Erythroblast (primary cell): ENCODE measurements around the gene ZNF641.

Source experiments
- DNase-seq, 2 experiments: peaks; one replicate each; lab custom pipeline; 2025; lab: John Stamatoyannopoulos, UW
- GATA1 ChIP-seq: IDR thresholded peaks from 2 replicates; pipeline ENCODE4 v1.6.1; 2011; ENCODE audit warnings: low read depth, mild to moderate bottlenecking, control low read depth, low read length, moderate library complexity
- POLR2A ChIP-seq: IDR thresholded peaks from 2 replicates; pipeline ENCODE4 v1.6.1; 2011; ENCODE audit warnings: mild to moderate bottlenecking, low read length

The ZNF641 gene

GRCh38 chr12:48350249-48351021, at the start of gene ZNF641:
ZNF641 (minus strand) TSS chr12:48350919; CDS start chr12:48348090, 2,829 bp downstream.
- DNase-seq, result peak; percentile 84 to 88
- TF ChIP-seq POLR2A (peak; percentile 42), GATA1 (no peak)

- no peak for DNase-seq
- no peak for TF ChIP-seq GATA1
Measured at GRCh38 chr12:48390026-48390425, 39.3 kb upstream of the ZNF641 start.

GRCh38 chr12:48389409-48389808, 38.7 kb upstream of the ZNF641 start:
- no peak for TF ChIP-seq GATA1
- no peak for TF ChIP-seq POLR2A
- no peak for DNase-seq

GRCh38 chr12:48388938-48389337, 38.2 kb upstream of the ZNF641 start:
- TF ChIP-seq POLR2A (no peak), GATA1 (no peak)
- no peak for DNase-seq

GRCh38 chr12:48388460-48388859, 37.7 kb upstream of the ZNF641 start:
- TF ChIP-seq POLR2A (no peak), GATA1 (no peak)
- no peak for DNase-seq

- DNase-seq, result no peak
- TF ChIP-seq GATA1 (no peak), POLR2A (no peak)
Measured at GRCh38 chr12:48380596-48380995, 29.9 kb upstream of the ZNF641 start.

GRCh38 chr12:48379794-48380193, 29.1 kb upstream of the ZNF641 start:
- no peak for DNase-seq
- no peak for TF ChIP-seq GATA1
- no peak for TF ChIP-seq POLR2A

GRCh38 chr12:48377646-48378045, 26.9 kb upstream of the ZNF641 start:
- DNase-seq, result no peak

GRCh38 chr12:48374164-48374563, 23.4 kb upstream of the ZNF641 start:
- no peak for DNase-seq
- no peak for TF ChIP-seq POLR2A
- TF ChIP-seq GATA1, result no peak

More at GRCh38 chr12:48377646-48378045, 26.9 kb upstream of the ZNF641 start:
- TF ChIP-seq POLR2A (no peak), GATA1 (no peak)

- no peak for DNase-seq
- no peak for TF ChIP-seq GATA1
- no peak for TF ChIP-seq POLR2A
Measured at GRCh38 chr12:48366131-48366530, 15.4 kb upstream of the ZNF641 start.

GRCh38 chr12:48361664-48362339, 11.1 kb upstream of the ZNF641 start:
- DNase-seq, result no peak
- TF ChIP-seq POLR2A (no peak), GATA1 (no peak)

- TF ChIP-seq GATA1, result no peak
- TF ChIP-seq POLR2A, result no peak
- no peak for DNase-seq
Measured at GRCh38 chr12:48358937-48359513, 8.3 kb upstream of the ZNF641 start.

GRCh38 chr12:48356041-48356768, 5.5 kb upstream of the ZNF641 start:
- no peak for DNase-seq
- TF ChIP-seq GATA1, result no peak
- TF ChIP-seq POLR2A, result no peak

- peak; percentile 66 to 88 for DNase-seq
- TF ChIP-seq POLR2A, result peak; percentile 27
- no peak for TF ChIP-seq GATA1
Measured at GRCh38 chr12:48352157-48352760, 1.5 kb upstream of the ZNF641 start.
